HG02588 (cell line): ENCODE measurements around the gene THAP9.

Experiments
- ATAC-seq: cut with Tn5 transposase; IDR thresholded peaks from one replicate; pipeline ENCODE4 v1.9.1; 2021; ENCODE audit warnings: mild to moderate bottlenecking, moderate library complexity; ENCODE audit not compliant: unreplicated experiment

The THAP9 gene

DNA sequence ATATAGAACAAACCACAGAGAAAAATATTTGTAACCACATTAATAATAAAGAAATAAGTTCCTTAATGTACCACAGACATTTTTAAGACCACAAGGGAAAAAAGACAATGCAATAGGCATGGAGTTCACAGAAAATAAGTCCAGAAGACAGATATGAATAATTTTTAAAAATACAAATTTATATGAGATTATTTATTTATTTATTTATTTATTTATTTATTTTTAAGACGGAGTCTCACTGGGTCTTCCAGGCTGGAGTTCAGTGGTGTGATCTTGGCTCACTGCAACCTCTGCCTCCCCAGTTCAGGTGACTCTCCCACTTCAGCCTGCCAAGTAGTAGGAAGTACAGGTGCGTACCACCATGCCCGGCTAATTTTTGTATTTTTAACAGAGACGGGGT, 53.7 kb downstream of the THAP9 start:
- ATAC-seq, result no peak

- ATAC-seq, result no peak
Measured at GRCh38 chr4:82957045-82957444, 56.5 kb downstream of the THAP9 start.

GRCh38 chr4:82965763-82966162, 65.2 kb downstream of the THAP9 start:
- ATAC-seq, result no peak

DNA sequence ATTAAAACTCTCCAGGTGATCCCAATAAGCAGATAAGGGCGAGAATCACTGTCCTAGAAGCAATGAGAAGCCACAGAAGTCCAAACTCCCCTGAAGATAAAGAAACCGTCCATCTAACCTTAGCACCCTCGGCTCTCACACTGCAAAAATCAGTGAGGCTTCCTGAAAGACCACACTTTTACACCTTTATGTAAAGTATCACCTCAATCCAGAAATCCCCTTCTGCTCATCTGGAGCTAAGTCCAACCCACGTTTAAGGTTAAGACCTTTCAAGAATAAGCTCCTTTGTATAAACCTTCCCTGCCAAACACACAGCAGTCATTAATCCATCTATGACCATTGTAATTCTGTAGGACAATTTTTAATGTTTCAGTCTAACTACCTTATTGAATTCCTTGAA, 68.4 kb downstream of the THAP9 start:
- no peak for ATAC-seq

DNA sequence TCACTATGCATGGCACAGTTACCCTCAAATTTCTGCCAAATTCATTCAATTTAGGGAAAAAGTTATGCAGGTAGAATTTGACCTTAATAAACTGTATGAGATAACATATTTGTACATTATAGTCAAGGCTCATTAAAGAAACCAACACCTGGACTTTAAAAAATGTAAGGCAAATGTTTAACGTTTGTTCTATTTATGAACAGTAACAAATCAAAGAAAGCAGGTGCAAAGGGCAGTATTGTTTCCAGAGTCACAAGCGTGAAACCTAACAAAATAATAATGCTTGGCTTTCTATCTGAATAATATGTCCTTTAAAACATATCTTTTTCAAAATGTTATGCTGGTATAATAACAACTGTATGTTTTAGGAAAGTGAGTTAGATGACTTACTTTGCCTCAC, 68.9 kb downstream of the THAP9 start:
- ATAC-seq, result no peak
